Amniotic epithelial cell (primary cell): ENCODE measurements around the gene PDK3.

Experiments
- DNase-seq: peaks from one replicate; pipeline ENCODE4 v3.0.0-alpha.2; 2010; ENCODE audit warnings: low read depth

PDK3 gene

GRCh38 chrX:24464836-24465531 lies at the start of gene PDK3:
Gene PDK3 (plus strand): TSS chrX:24465286. CDS start chrX:24465456, 170 bp downstream.
- peak; percentile 72 for DNase-seq

- no peak for DNase-seq
Measured at GRCh38 chrX:24415921-24416320, 49.2 kb upstream of the PDK3 start.

DNA sequence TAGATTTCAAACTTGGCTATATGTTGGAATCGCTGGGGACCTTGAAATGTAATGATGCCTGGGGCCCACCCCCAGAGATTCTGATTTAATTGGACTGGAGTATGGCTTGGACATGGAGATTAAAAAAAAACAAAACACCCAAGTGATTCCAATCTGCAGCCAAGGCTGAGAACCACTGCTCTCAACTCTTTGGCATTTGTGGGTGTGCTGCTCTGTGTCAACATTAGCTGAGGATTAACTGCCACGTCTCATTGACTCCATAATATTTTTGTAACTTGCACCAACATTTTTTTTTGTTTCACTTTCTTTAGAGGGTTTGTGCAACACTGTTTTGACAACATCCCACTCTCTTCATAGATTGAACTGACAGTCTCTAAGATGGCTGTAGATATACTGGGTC lies 41.1 kb upstream of the PDK3 start:
- peak; percentile 48 for DNase-seq

GRCh38 chrX:24424948-24425347 lies 40.1 kb upstream of the PDK3 start:
- peak; percentile 44 for DNase-seq

- no peak for DNase-seq
Measured at GRCh38 chrX:24425806-24426205, 39.3 kb upstream of the PDK3 start.

DNA sequence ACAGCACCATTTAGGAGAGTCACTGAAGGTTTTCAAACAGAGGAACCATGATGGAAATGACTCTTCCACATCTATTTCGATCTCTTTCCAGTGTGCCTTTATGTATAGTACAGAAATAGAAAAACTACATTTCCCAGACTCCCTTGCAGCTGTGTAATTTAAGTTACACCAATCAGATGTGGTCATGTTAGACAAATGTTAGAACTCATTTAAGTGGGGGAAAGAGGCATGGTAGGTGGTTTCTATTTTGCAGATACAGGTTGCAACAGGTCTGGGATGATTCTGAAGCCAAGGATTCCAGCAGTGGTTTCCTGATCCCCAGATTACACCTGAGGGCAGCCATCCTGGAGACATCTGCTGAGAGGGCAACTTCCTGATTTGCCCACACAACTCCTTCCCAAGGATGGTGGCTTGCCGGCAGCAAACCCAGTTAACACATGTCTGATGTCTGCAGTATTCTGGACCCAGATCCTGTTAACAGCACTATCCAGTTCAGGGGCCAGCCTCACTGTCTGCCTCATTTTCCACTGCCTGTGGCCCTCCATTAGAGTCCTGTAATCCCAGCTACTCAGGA lies 38.7 kb upstream of the PDK3 start:
- DNase-seq = peak; percentile 22

DNA sequence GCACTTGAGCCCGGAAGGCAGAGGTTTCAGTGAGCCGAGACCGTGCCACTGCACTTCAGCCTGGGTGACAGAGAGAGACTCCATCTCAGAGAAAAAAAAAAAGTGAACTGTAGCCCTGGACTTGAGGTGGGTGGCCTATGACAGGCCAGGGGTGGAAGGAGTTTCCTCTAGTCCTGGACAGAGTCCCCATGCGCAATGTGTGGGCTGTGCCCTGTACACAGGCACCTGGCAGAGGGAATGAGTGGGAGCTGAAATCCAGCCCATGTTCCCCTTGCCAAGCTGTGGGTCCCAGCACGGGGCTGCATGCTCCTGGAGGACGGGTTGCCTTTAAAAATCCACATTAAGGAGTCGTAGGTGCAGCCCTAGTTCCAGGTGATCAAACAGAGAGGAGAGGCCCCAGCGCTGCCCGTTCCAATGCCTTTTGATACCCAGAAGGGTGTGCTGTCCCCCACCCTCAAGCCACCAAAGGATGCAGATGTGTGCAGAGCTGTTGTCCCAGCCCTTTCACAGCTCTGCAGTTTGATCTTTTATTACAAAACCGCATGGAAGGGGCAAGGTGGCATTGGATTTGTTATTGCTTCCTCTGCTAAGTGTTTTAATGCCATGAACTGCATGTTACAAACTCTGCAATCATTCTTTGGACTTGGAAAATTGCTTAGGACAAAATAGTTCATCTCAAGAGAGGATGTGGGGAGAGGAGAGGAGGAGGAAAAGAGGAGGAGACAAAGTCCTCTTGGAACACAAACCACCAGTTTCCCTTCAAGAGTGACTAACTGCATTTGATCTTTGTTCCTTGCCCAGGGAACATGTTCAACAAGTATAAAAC lies 38.0 kb upstream of the PDK3 start:
- no peak for DNase-seq

DNA sequence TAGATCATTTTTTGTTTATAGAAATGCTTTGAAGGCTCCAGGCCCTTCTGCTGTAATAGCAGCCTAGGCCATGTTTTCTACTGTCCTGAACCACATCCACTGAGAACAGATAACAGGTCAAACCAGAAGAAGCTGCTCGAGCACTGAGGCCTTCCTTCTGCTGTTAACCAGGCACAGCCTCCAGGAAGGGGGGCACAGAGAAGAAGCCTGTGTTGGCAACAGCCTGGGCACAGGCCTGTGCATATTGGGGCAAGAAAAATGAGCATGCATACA lies 37.4 kb upstream of the PDK3 start:
- no peak for DNase-seq

DNA sequence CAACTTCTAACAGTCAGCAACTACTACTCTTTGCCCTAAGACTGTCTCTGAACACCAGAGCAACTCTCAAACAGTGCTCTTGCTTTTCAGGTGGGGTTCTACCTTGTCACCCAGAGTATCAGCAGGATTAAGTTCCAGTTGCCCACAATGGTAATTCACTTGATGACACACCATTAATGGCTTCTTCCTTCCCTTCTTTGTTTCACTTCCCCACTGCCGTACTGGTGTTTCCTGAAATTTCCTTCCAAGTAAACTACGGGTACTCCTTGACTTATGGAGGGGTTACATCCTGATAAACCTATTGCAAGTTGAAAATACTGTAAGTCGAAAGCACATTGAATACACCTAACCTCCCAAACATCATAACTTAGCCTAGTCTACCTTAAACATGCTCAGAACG lies 36.6 kb upstream of the PDK3 start:
- no peak for DNase-seq

- no peak for DNase-seq
Measured at GRCh38 chrX:24435060-24435459, 30.0 kb upstream of the PDK3 start.

DNA sequence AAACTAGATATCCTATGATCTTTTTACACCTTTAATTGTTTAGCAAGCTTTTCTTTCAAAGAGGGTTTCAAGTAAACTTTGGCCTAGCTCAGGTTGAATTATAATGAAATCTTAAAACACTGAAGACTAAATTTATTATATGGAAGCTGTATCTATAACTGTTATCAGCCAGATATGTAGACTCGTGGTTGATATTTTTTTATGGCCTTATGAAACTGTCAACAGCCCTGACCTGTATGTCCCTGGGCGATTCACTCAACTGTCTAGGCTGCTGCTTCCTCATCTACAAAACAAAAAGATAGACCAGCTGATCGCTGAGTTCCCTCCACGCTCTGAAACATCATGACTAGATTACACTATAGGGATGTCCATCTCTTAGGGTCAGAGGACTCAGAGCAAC lies 21.2 kb upstream of the PDK3 start:
- no peak for DNase-seq

DNA sequence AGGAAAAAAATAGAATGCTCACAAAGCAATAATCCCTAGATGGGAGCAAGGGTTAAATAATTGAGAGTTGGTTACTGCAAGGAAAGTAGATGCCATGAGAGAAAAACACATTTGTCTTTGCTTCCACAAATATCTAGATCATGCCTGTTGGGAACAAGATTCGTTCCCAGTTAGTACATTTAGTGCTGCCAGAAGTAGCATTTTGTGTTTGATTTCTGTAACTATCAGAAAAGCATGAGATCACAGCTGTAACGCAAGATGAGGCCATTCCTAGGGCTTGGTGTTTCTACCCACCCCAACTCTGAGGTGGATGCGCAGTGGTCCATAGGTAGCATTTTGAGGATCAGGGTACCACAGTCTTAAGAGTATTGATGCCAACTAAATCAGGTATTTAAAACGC lies 20.4 kb upstream of the PDK3 start:
- DNase-seq = no peak

DNA sequence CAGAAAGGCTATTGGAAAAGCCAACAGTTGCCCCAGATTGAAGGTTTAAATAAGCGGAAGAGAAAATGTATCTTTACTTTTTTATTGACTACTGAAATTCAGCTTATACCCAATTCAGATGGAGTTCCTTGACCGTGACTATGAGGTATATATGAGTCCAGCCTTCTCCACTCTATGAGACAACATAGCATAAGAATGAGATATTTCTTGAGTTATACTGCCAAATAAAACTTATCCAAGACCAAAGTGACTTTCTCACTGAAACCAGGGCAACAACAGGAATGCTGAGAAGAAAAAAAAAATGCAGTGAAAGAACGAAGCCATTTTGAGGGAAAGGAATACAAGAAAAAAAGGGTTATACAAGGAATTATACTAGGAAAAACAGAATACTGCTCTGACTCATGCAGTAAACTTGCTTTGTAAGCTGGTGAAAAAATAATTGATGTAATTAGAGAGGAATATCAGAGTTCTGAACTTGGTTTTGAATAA lies 16.3 kb upstream of the PDK3 start:
- no peak for DNase-seq

DNA sequence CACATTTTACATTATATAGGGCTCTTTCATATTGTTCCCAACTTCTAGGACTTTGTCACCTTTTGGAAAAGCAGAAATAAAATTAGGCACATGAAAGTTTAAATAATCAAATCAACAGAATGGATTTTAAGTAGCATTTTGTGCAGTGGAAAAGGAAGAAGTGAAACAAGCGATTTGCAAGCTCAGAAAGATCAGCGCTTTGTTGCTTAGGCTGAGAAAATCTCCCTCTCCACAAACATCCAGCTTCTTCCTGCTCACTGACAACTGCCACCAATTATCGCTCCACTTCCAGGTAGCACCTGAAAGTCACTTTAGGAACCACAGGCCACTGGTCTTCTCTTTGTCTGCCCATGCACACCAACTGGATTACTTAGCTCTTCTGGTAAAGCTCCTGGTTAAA lies 2.0 kb upstream of the PDK3 start:
- DNase-seq = no peak

- DNase-seq = no peak
Measured at GRCh38 chrX:24464498-24464835, 619 bp upstream of the PDK3 start.

DNA sequence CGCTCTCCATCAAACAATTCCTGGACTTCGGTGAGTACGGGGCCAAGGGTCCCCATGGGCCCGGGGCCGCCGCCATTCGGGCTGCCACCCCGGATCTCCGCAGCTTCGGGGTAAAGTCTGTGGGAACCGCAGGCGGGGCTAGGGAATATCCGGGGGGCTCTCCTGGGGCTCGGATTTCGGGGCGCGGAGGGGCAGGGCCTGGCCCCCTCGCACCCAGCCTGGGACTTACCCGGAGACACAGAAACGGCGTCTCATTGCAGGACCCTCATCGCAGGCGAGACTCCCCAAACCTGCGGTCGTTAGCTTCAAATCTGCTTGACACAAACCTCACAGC lies 413 bp downstream of the PDK3 start:
- DNase-seq = no peak

DNA sequence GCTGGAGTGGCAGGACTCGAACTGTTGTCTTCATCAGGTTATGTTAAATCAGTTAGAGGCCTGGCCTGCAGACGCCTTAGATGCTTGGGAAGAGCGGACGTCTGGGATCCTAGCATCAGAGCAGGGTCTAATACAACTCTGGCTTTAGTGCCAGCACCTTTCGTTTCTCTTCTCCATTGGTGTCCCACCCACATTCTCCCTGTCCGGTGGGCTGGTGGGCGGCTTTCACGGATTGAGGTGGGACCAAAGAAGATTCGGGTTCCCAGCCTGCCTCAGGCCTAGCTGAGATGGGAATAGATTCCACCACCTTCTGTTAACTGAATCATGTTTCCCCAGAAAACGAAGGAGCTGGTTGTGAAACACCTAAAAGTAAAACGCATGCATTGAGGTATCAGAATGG lies 939 bp downstream of the PDK3 start:
- no peak for DNase-seq

DNA sequence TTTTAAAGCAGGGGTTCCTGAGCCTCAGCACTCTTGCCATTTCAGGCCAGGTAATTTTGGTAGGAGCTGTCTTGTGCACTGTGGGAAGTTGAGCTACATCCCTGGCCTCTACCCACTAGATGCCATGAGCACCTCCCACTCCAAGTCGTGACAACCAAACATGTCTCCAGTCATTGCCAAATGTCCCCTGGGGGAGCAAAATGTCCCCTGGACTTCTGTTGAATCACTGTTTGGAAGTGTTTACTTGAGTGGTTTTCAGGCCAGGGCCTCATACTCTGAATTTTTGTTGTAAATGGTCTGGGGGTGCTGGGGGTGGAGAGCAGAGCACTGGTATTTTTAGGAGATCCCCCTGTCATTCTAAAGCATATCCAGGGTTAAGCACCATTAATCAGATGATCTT lies 3.2 kb downstream of the PDK3 start:
- DNase-seq = no peak

- DNase-seq = no peak
Measured at GRCh38 chrX:24471808-24472207, 6.7 kb downstream of the PDK3 start.

DNA sequence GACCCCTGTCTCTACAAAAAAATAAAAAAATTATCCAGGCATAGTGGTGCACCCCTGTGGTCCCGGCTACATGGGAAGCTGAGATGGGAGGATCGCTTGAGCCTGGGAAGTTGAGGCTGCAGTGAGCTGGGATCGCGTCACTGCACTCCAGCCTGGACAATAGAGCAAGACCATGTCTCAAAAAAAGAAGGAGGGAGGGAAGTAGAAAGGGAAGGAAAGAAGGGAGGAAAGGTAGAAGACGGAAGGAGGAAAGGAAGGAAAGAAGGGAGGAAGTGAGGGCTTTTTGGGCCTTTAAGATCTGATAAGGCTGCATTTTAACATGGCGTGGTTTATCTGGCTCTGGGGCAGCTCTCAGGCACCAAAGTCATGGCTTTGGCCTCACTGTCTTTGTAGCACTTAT lies 10.4 kb downstream of the PDK3 start:
- no peak for DNase-seq

DNA sequence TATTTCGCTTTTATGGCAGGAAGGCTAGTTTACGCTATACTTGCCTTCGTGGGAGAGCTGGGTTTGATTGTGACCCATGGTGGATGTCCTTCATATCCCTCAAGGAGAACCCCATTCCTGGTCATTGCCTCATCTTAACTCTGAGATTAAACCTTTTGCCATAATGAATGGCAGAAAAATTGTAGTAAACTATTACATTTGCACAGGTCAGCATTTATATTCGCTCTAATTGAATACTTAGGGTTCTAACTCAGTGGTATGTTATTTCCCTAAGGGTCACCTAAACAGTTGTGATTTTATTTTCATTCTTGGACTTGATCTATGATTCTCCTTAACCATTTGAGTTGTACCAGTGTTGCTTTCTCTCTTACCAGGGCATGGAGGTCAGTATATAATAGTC lies 13.4 kb downstream of the PDK3 start:
- DNase-seq = no peak

- no peak for DNase-seq
Measured at GRCh38 chrX:24479924-24480323, 14.8 kb downstream of the PDK3 start.

DNA sequence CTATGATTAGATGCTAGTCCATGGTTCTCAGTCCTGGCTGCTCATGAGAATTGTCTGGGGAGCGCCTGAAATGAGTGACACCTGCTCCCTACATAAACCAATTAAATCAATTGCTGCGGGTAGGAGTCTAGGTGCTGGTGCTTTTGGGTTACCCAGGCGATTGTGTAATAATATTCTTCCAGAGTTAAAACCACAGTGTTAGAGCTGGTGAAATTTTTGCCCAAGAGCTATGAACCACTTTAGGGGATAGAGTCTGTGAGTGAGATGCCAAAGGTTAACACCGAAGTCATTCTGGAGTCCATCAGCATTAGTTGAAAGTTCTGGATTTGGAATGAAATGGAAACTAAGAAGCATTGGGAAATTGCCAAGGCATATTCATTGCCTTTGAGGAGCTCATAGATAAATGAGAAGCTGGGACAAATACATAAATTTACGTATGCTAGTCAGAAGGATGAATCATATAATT lies 15.3 kb downstream of the PDK3 start:
- DNase-seq = peak; percentile 9
